ENCODE measurements around the gene PDE4DIP.
"Not testable (repeated sequence)": the region's sequence is repeated elsewhere in the genome, so short reads cannot be mapped to it uniquely, and the experiment has no call there.

DNA sequence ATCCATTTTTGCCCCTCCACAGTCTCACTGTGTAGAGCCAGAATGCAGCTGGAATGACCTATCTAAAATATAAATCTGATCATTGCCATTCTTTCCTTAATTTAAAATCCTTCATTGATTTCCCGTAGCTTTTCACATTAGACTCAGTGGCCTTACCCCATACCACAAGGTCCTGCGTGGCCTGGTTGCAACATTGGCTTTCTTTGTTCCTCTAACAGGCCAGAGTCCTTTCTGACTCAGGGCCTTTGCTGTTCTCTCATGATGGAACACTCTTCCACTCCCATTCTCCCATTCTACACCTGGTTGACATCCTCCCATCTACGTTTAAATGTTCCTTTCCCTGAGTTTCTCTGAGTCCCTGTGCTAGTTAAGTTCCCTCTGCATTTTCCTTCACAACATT, 18.4 kb downstream of the PDE4DIP start:
- TF ChIP-seq, protein P1, sequence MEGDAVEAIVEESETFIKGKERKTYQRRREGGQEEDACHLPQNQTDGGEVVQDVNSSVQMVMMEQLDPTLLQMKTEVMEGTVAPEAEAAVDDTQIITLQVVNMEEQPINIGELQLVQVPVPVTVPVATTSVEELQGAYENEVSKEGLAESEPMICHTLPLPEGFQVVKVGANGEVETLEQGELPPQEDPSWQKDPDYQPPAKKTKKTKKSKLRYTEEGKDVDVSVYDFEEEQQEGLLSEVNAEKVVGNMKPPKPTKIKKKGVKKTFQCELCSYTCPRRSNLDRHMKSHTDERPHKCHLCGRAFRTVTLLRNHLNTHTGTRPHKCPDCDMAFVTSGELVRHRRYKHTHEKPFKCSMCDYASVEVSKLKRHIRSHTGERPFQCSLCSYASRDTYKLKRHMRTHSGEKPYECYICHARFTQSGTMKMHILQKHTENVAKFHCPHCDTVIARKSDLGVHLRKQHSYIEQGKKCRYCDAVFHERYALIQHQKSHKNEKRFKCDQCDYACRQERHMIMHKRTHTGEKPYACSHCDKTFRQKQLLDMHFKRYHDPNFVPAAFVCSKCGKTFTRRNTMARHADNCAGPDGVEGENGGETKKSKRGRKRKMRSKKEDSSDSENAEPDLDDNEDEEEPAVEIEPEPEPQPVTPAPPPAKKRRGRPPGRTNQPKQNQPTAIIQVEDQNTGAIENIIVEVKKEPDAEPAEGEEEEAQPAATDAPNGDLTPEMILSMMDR (IDR thresholded peaks at IDR 0.05; ENCODE audit: extremely low read depth in 1 of 2, insufficient read depth in 1 of 2, low read depth in 1 of 2, low read length in 2 of 2): not testable (repeated sequence)
- TF ChIP-seq, protein P2, sequence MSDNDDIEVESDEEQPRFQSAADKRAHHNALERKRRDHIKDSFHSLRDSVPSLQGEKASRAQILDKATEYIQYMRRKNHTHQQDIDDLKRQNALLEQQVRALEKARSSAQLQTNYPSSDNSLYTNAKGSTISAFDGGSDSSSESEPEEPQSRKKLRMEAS (IDR thresholded peaks at IDR 0.05; ENCODE audit: insufficient read depth, insufficient read length): not testable (repeated sequence)
- not testable (repeated sequence) for TF ChIP-seq POLR2A (IDR thresholded peaks at IDR 0.05; ENCODE audit: low read depth, low read length); POLR2AphosphoS5 (IDR thresholded peaks at IDR 0.05; ENCODE audit: insufficient read depth, low read depth, low read length); JUN (IDR thresholded peaks at IDR 0.05; ENCODE audit: borderline replicate concordance, insufficient read depth, insufficient read length, low read depth)

Data from endothelial cell of umbilical vein (primary cell).